ENCODE data around the gene DUSP8. TPM values are rescaled to one million over a fixed set of nuclear protein-coding genes. Genes with fewer than 3 reads are reported as not detected.

Gene DUSP8
- total RNA-seq, 2 donors from 2014 or later: 4.7 to 7.0 TPM

DNA sequence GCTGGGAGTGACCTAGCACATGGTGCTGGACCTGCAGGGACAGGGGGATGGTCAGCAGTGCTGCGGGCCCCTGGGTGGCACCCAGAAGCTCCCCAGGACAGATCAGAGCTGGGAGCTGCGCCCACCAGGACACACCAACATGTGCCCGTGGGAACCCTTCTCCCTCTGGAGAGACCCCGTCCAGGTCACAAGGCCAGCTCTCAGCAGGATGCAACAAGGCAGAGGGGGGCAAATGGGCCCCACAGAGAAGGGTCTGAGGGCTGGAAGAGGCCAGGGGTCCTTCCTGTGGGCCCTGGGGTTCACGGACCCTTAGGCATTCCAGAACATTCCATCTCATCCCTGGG is 6.2 kb downstream of the DUSP8 start:
- TF ChIP-seq, protein P1, sequence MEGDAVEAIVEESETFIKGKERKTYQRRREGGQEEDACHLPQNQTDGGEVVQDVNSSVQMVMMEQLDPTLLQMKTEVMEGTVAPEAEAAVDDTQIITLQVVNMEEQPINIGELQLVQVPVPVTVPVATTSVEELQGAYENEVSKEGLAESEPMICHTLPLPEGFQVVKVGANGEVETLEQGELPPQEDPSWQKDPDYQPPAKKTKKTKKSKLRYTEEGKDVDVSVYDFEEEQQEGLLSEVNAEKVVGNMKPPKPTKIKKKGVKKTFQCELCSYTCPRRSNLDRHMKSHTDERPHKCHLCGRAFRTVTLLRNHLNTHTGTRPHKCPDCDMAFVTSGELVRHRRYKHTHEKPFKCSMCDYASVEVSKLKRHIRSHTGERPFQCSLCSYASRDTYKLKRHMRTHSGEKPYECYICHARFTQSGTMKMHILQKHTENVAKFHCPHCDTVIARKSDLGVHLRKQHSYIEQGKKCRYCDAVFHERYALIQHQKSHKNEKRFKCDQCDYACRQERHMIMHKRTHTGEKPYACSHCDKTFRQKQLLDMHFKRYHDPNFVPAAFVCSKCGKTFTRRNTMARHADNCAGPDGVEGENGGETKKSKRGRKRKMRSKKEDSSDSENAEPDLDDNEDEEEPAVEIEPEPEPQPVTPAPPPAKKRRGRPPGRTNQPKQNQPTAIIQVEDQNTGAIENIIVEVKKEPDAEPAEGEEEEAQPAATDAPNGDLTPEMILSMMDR (conservative IDR thresholded peaks at IDR 0.05): no peak
- Mint-ChIP-seq H3K4me3 (no peak overlapping the region), H3K27me3 (ENCODE audit: insufficient read depth) (peaks cover 2% of the 10 kb centered on the region), H3K27ac (no peak overlapping the region), H3K36me3 (ENCODE audit: low read depth) (no peaks in the 10 kb centered on the region), H3K4me1 (peaks cover 20% of the 10 kb centered on the region), H3K9me3 (no peaks in the 10 kb centered on the region)
- H3K36me3 ChIP-seq (ENCODE audit: control insufficient read depth, insufficient read depth, low read length): no peaks in the 10 kb centered on the region
- peaks cover 9% of the 10 kb centered on the region for H3K27me3 ChIP-seq (ENCODE audit: control insufficient read depth, insufficient read depth, low read length, poor library complexity, severe bottlenecking)
- H3K9me3 ChIP-seq (ENCODE audit: control insufficient read depth, low read length): no peaks in the 10 kb centered on the region
- 91 to 100% methylated on average over 2 to 5 of the region's 5 CpGs for WGBS, 2 experiments (ENCODE audit: insufficient coverage in 1 of 2, insufficient read length in 1 of 2)
- no peak overlapping the region for H3K27ac ChIP-seq (ENCODE audit: low read depth, low read length)
- H3K4me3 ChIP-seq (ENCODE audit: low read length): no peak overlapping the region
- peaks cover 17% of the 10 kb centered on the region for H3K4me1 ChIP-seq (ENCODE audit: control insufficient read depth, insufficient read depth, low read length)
- DNase-seq: no peak
- no peak overlapping the region for H3K9ac ChIP-seq (ENCODE audit: extremely low read depth, low read length, poor library complexity, severe bottlenecking)

DNA sequence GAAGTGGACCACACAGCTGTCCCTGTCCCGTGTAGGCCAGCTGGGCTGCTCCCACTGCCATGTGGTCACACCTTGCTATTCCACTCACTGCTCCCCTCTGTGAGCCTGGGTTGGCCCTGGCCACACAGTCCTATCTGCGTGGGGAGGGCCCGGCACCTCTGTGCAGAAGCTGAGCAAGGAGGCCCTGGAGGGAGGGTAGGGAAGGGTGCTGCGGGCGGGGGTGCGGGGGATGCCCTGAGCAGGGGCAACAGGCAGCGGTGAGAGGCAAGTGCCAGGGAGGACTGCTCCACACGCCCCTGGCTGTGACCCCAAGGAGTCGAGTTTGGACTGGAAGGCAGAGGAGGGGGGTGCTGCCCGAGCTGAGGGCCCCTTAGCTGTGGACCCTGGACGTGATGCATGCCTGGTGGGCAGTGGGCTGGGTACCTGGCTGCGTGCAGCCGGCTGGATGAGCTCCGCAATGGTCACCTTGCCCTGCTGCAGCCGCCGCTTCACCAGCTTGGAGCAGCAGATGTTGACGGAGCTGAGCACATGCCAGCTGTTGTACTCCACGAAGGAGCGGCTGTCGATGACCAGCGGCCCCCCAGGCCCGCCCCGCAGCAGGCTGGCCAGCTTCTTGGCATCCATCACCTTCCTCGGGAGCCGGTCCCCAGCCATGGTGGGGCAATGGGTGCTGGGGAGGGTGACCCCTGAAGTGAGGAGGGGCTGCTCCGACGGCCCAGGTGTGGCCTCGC is 6.7 kb downstream of the DUSP8 start:
- DNase-seq: no peak
- H3K4me3 ChIP-seq (ENCODE audit: low read length): no peak overlapping the region
- Mint-ChIP-seq H3K4me1 (peaks cover 20% of the 10 kb centered on the region), H3K36me3 (ENCODE audit: low read depth) (no peaks in the 10 kb centered on the region), H3K27me3 (ENCODE audit: insufficient read depth) (peaks cover 2% of the 10 kb centered on the region), H3K27ac (no peak overlapping the region), H3K4me3 (no peak overlapping the region), H3K9me3 (no peaks in the 10 kb centered on the region)
- peaks cover 4% of the 10 kb centered on the region for H3K27me3 ChIP-seq (ENCODE audit: control insufficient read depth, insufficient read depth, low read length, poor library complexity, severe bottlenecking)
- H3K4me1 ChIP-seq (ENCODE audit: control insufficient read depth, insufficient read depth, low read length): peaks cover 17% of the 10 kb centered on the region
- no peak overlapping the region for H3K27ac ChIP-seq (ENCODE audit: low read depth, low read length)
- H3K9ac ChIP-seq (ENCODE audit: extremely low read depth, low read length, poor library complexity, severe bottlenecking): no peak overlapping the region
- TF ChIP-seq, protein P1 (conservative IDR thresholded peaks at IDR 0.05): no peak
- no peaks in the 10 kb centered on the region for H3K36me3 ChIP-seq (ENCODE audit: control insufficient read depth, insufficient read depth, low read length)
- no peaks in the 10 kb centered on the region for H3K9me3 ChIP-seq (ENCODE audit: control insufficient read depth, low read length)
- 91 to 94% methylated on average over 17 to 28 of the region's 28 CpGs for WGBS, 2 experiments (ENCODE audit: insufficient coverage in 1 of 2, insufficient read length in 1 of 2)

DNA sequence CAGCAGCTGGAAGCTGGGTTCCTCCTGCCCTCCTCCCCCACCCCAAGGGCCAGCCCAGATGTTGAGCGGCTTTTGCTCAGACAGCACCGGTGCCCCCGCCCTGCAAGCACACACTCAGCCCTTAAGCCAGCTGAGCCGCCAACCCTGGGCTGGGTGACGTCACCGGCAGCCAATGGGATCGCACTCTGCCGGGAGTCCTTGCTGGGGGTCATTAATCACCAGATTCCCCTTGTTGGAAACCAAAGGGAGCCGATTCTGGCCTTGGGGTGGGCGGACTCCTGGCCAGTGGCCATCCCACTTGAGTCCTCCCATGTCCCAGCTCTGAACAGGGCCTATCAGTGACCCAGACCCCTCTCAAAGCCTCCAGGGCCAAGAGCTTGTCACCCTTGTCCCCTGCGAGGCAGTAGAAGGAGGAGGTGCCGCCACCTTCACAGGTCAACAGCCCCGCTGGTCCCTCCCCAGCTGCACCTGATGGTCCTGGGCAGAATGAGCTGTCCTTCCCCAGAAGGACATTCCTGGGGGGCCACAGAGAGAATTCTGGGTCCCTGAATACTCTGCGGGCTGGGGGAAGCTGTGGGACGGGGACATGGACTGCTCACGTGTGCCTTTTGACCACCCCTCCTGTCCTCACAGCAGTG is 7.4 kb downstream of the DUSP8 start:
- Histone ChIP-seq H3K36me3 (ENCODE audit: control insufficient read depth, insufficient read depth, low read length) (no peaks in the 10 kb centered on the region), H3K27ac (ENCODE audit: low read depth, low read length) (peak overlapping the region; percentile 51), H3K4me3 (ENCODE audit: low read length) (no peak overlapping the region), H3K9me3 (ENCODE audit: control insufficient read depth, low read length) (no peaks in the 10 kb centered on the region), H3K9ac (ENCODE audit: extremely low read depth, low read length, poor library complexity, severe bottlenecking) (no peak overlapping the region), H3K27me3 (ENCODE audit: control insufficient read depth, insufficient read depth, low read length, poor library complexity, severe bottlenecking) (no peaks in the 10 kb centered on the region), H3K4me1 (ENCODE audit: control insufficient read depth, insufficient read depth, low read length) (peaks cover 17% of the 10 kb centered on the region)
- TF ChIP-seq, protein P1 (conservative IDR thresholded peaks at IDR 0.05): no peak
- Mint-ChIP-seq H3K9me3 (no peaks in the 10 kb centered on the region), H3K27me3 (ENCODE audit: insufficient read depth) (peaks cover 2% of the 10 kb centered on the region), H3K36me3 (ENCODE audit: low read depth) (no peaks in the 10 kb centered on the region), H3K27ac (no peak overlapping the region), H3K4me3 (no peak overlapping the region), H3K4me1 (peaks cover 20% of the 10 kb centered on the region)
- WGBS, 2 experiments (ENCODE audit: insufficient coverage in 1 of 2, insufficient read length in 1 of 2): 47 to 68% methylated on average over 8 to 16 of the region's 16 CpGs
- DNase-seq: peak; percentile 92
